NK-92 (cell line): ENCODE measurements around the gene KIF26B.

Experiments
- DNase-seq: peaks from one replicate; lab custom pipeline; 2025; ENCODE audit not compliant: unreplicated experiment; lab: John Stamatoyannopoulos, UW

The KIF26B gene

GRCh38 chr1:245583081-245583480, 428.3 kb downstream of the KIF26B start:
- DNase-seq: no peak

- no peak for DNase-seq
These were observed 429.0 kb downstream of the KIF26B start for GRCh38 chr1:245583575-245584330.

GRCh38 chr1:245585252-245585959, 430.6 kb downstream of the KIF26B start:
- no peak for DNase-seq

GRCh38 chr1:245587435-245588115, 432.8 kb downstream of the KIF26B start:
- DNase-seq: no peak

- DNase-seq: no peak
These were observed 433.4 kb downstream of the KIF26B start for GRCh38 chr1:245588116-245588639.

GRCh38 chr1:245589316-245589715, 434.5 kb downstream of the KIF26B start:
- no peak for DNase-seq

- DNase-seq: no peak
These were observed 435.1 kb downstream of the KIF26B start for GRCh38 chr1:245589906-245590305.

GRCh38 chr1:245590726-245591125, 435.9 kb downstream of the KIF26B start:
- no peak for DNase-seq

- DNase-seq: no peak
These were observed 436.8 kb downstream of the KIF26B start for GRCh38 chr1:245591346-245592188.

GRCh38 chr1:245592189-245592460, 437.3 kb downstream of the KIF26B start:
- DNase-seq: no peak

GRCh38 chr1:245598524-245599305, 443.9 kb downstream of the KIF26B start:
- DNase-seq: no peak

- no peak for DNase-seq
These were observed 444.8 kb downstream of the KIF26B start for GRCh38 chr1:245599371-245600174.

- no peak for DNase-seq
These were observed 445.9 kb downstream of the KIF26B start for GRCh38 chr1:245600658-245601057.

GRCh38 chr1:245603311-245603865, 448.6 kb downstream of the KIF26B start:
- no peak for DNase-seq

- no peak for DNase-seq
These were observed 450.2 kb downstream of the KIF26B start for GRCh38 chr1:245604979-245605378.

GRCh38 chr1:245605480-245606156, 450.8 kb downstream of the KIF26B start:
- no peak for DNase-seq

- DNase-seq: no peak
These were observed 451.5 kb downstream of the KIF26B start for GRCh38 chr1:245606157-245606725.

GRCh38 chr1:245608271-245608670, 453.5 kb downstream of the KIF26B start:
- DNase-seq: no peak
